Stomach (tissue), 4 donors: ENCODE results near the gene RALGAPA2.

Experiments used
- POLR2A ChIP-seq, 4 donors: fragments of 450-650 bp; IDR thresholded peaks; one replicate each; pipeline ENCODE4 v1.6.1; 2016; ENCODE audit warnings: antibody characterized with exemption in 4 of 4, control low read depth in 2 of 4, mild to moderate bottlenecking in 1 of 4, moderate library complexity in 1 of 4
- TF ChIP-seq, protein P1 (sequence below), 7 experiments: fragments of 450-650 bp in 4 of 7; fragments of 200-600 bp in 3 of 7; sonication (generic) in 3 of 7; IDR thresholded peaks; one replicate each; pipeline ENCODE4 v1.5.1; 2016 to 2019; ENCODE audit warnings: antibody characterized with exemption in 7 of 7, control low read depth in 2 of 7, mild to moderate bottlenecking in 1 of 7

DNA sequence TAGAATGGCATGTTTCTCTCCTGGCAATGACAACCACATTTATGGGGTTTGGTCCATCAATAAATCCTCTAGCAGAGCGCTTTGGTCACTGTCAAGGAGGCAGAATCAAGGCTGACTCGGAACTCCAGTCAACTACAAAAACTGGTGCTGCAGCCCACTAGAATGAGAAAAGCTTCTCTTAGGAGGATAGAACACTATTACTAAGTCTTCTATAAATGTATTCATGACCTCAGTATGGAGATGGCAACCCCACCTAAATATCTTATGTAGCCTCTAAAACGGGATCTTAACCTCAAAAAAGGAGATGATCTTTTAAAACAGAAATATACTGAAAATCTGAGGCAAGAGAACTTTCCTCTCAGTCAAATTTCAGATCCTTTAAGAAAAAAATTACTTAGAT, 68.5 kb downstream of the RALGAPA2 start:
- TF ChIP-seq, protein P1, sequence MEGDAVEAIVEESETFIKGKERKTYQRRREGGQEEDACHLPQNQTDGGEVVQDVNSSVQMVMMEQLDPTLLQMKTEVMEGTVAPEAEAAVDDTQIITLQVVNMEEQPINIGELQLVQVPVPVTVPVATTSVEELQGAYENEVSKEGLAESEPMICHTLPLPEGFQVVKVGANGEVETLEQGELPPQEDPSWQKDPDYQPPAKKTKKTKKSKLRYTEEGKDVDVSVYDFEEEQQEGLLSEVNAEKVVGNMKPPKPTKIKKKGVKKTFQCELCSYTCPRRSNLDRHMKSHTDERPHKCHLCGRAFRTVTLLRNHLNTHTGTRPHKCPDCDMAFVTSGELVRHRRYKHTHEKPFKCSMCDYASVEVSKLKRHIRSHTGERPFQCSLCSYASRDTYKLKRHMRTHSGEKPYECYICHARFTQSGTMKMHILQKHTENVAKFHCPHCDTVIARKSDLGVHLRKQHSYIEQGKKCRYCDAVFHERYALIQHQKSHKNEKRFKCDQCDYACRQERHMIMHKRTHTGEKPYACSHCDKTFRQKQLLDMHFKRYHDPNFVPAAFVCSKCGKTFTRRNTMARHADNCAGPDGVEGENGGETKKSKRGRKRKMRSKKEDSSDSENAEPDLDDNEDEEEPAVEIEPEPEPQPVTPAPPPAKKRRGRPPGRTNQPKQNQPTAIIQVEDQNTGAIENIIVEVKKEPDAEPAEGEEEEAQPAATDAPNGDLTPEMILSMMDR (IDR thresholded peaks at IDR 0.05), result no peak
- no peak for TF ChIP-seq POLR2A (IDR thresholded peaks at IDR 0.05)
